RWPE2 (cell line): ENCODE measurements around the gene NSMF.

Source experiments
- ATAC-seq: fragments of 200-7000 bp; cut with Tn5 transposase; 3 replicates; pipeline ENCODE4 v1.9.1; 2021; ENCODE audit warnings: low read depth
- DNase-seq: peaks from one replicate; pipeline ENCODE4 v3.0.0-alpha.2; 2020; ENCODE audit warnings: low spot score
- H3K27ac ChIP-seq: fragments of 450-650 bp; 2 replicates; pipeline ENCODE4 v1.5.1; 2017; ENCODE audit warnings: mild to moderate bottlenecking; ENCODE audit not compliant: poor library complexity, severe bottlenecking
- H3K27me3 ChIP-seq: fragments of 250-450 bp; sonication (Bioruptor Pico); 2 replicates; pipeline ENCODE4 v1.5.1; 2021; ENCODE audit warnings: mild to moderate bottlenecking, moderate library complexity; ENCODE audit not compliant: insufficient read depth, poor library complexity, severe bottlenecking
- H3K36me3 ChIP-seq: fragments of 250-450 bp; sonication (Bioruptor Pico); 2 replicates; pipeline ENCODE4 v1.5.1; 2020; ENCODE audit warnings: low read depth, mild to moderate bottlenecking, moderate library complexity
- H3K4me1 ChIP-seq: fragments of 250-450 bp; sonication (Bioruptor Pico); 2 replicates; pipeline ENCODE4 v1.5.1; 2021; ENCODE audit warnings: mild to moderate bottlenecking, moderate library complexity; ENCODE audit not compliant: insufficient read depth, poor library complexity, severe bottlenecking
- H3K4me3 ChIP-seq: fragments of 250-450 bp; sonication (Bioruptor Pico); 2 replicates; pipeline ENCODE4 v1.5.1; 2021; ENCODE audit warnings: mild to moderate bottlenecking, moderate library complexity; ENCODE audit not compliant: severe bottlenecking
- H3K9me3 ChIP-seq: fragments of 250-450 bp; sonication (Bioruptor Pico); 2 replicates; pipeline ENCODE4 v1.5.1; 2021; ENCODE audit warnings: mild to moderate bottlenecking, moderate library complexity; ENCODE audit not compliant: severe bottlenecking
- TF ChIP-seq, protein P1 (sequence below): fragments of 450-650 bp; IDR thresholded peaks from one replicate; pipeline ENCODE4 v1.5.1; 2017; ENCODE audit warnings: mild to moderate bottlenecking, moderate library complexity; ENCODE audit not compliant: poor library complexity, severe bottlenecking

The NSMF gene

GRCh38 chr9:137492464-137493363 is 33.6 kb upstream of the NSMF start:
- Histone ChIP-seq H3K9me3 (no peaks in the 10 kb centered on the region), H3K27me3 (no peaks in the 10 kb centered on the region), H3K4me1 (no peaks in the 10 kb centered on the region), H3K27ac (no peak overlapping the region), H3K4me3 (no peak overlapping the region), H3K36me3 (no peaks in the 10 kb centered on the region)
- TF ChIP-seq, protein P1, sequence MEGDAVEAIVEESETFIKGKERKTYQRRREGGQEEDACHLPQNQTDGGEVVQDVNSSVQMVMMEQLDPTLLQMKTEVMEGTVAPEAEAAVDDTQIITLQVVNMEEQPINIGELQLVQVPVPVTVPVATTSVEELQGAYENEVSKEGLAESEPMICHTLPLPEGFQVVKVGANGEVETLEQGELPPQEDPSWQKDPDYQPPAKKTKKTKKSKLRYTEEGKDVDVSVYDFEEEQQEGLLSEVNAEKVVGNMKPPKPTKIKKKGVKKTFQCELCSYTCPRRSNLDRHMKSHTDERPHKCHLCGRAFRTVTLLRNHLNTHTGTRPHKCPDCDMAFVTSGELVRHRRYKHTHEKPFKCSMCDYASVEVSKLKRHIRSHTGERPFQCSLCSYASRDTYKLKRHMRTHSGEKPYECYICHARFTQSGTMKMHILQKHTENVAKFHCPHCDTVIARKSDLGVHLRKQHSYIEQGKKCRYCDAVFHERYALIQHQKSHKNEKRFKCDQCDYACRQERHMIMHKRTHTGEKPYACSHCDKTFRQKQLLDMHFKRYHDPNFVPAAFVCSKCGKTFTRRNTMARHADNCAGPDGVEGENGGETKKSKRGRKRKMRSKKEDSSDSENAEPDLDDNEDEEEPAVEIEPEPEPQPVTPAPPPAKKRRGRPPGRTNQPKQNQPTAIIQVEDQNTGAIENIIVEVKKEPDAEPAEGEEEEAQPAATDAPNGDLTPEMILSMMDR, result no peak
- DNase-seq (no peak), ATAC-seq (peak; percentile 40)

- TF ChIP-seq, protein P1, result no peak
- Histone ChIP-seq H3K27me3 (no peaks in the 10 kb centered on the region), H3K36me3 (no peaks in the 10 kb centered on the region), H3K27ac (no peak overlapping the region), H3K9me3 (no peaks in the 10 kb centered on the region), H3K4me1 (no peaks in the 10 kb centered on the region), H3K4me3 (no peak overlapping the region)
- no peak for ATAC-seq
- DNase-seq, result no peak
Observed at GRCh38 chr9:137491735-137492432, 32.8 kb upstream of the NSMF start.

DNA sequence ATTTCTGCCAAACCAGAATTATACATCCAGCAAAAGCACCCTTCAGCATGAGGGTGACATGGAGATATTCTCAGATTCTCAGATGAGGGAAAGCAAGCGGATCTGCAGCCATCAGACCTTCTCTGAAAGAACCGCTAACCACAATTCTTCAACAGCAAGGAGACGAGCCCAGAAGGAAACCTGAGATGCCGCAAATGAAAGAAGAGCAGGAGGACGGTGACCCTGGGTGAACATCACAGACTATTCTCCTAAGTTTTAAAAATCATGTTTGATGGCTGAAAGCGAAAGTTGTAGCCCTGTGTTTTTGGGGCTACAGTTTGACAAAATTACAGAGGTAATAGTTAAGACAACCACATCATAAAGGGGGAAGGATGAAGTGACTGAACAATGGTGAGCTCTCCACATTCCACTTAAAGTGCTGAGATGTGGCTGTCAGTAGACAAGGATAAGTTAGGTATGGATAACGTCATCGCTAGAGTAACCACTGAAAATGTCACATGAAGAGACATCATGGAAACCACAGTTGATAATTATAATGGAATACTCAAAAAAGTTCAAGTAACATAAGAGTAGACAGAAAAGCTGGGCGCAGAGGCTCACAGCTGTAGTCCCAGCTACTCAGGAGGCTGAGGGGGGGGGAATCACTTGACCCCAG is 31.5 kb upstream of the NSMF start:
- Histone ChIP-seq H3K4me1 (no peaks in the 10 kb centered on the region), H3K9me3 (no peaks in the 10 kb centered on the region), H3K4me3 (no peak overlapping the region), H3K27me3 (no peaks in the 10 kb centered on the region), H3K36me3 (no peaks in the 10 kb centered on the region), H3K27ac (no peak overlapping the region)
- ATAC-seq (no peak), DNase-seq (no peak)
- TF ChIP-seq, protein P1, result no peak

- DNase-seq, result no peak
- Histone ChIP-seq H3K27ac (no peak overlapping the region), H3K9me3 (no peaks in the 10 kb centered on the region), H3K4me3 (no peak overlapping the region), H3K36me3 (no peaks in the 10 kb centered on the region), H3K4me1 (no peaks in the 10 kb centered on the region), H3K27me3 (no peaks in the 10 kb centered on the region)
- TF ChIP-seq, protein P1, result no peak
- no peak for ATAC-seq
Observed at GRCh38 chr9:137488906-137489305, 29.8 kb upstream of the NSMF start.
